ENCODE measurements around the gene SPRN. TPM values are rescaled to one million over a fixed set of nuclear protein-coding genes. Genes with fewer than 3 reads are reported as not detected.

Gene SPRN
- total RNA-seq, 1 donor from 2014 or later, result not detected

DNA sequence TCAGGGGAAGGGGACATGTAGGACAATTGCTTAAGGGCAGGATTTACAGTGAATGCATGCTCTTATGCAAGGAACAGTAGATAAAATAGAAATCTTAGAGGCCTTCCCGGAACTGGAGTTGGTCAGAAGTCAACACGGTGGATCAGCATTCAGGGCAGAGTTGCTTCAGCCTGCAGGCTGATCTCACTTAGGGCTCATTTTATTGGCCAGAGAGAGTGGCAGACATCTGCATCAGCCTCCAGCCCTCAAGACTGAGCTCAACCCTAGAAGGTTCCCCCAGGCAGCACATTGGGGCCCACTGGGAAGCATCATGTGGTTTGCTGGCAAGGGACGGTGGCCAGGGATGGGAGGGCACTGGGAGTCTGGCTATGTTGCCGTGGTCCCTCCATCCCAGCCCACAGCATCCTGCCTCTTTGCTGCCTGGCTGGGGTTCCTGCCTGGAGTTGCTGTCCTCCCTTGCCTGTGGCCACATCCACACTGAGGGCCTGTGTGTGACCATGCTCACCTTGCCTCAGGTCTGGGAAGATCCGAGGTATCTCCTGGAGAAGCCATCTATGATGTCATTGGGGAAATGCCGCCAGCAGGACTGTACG lies 42.4 kb upstream of the SPRN start:
- no peak for TF ChIP-seq CTCF (IDR thresholded peaks at IDR 0.05; ENCODE audit: borderline replicate concordance)
- Histone ChIP-seq H3K36me3 (peaks cover 9% of the 10 kb centered on the region), H3K4me3 (no peak overlapping the region), H3K27ac (replicated peaks) (no peak overlapping the region), H3K27me3 (ENCODE audit: low read depth) (peaks cover 15% of the 10 kb centered on the region), H3K9me3 (replicated peaks) (no peaks in the 10 kb centered on the region), H3K4me1 (no peaks in the 10 kb centered on the region)
- intact Hi-C loops (cut with micrococcal nuclease), result no loop called here
- DNase-seq, result no peak

DNA sequence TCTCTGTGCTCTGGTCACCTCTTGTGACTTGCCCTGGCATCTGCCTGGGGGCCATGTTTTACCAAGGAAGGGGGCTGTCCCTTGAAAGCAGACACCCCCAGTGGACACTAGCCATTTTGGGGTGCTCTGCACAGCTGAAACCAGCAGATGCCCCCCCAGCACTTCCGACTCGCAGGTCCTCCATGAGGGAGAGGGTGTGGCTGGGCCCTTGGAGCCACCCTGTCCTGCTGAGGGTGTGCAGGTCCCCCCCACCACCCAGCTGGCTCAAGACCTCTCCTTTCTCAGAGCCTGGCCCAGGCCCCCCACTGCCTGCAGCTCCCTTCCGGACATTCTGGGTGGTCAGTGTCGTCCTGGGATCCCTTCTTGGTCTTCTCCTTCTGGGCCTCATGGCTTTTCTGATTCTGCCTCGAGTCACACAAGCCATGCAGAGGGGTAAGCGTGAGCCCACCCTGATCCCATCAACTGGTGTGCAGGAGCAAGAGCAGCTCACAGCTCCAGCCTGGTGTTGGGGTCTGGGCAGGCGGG lies 41.6 kb upstream of the SPRN start:
- Histone ChIP-seq H3K9me3 (replicated peaks) (no peaks in the 10 kb centered on the region), H3K4me3 (no peak overlapping the region), H3K36me3 (peaks cover 9% of the 10 kb centered on the region), H3K27ac (replicated peaks) (no peak overlapping the region), H3K4me1 (no peaks in the 10 kb centered on the region), H3K27me3 (ENCODE audit: low read depth) (peaks cover 15% of the 10 kb centered on the region)
- no peak for DNase-seq
- intact Hi-C loops (cut with micrococcal nuclease), result no loop called here
- no peak for TF ChIP-seq CTCF (IDR thresholded peaks at IDR 0.05; ENCODE audit: borderline replicate concordance)

- Histone ChIP-seq H3K27me3 (ENCODE audit: low read depth) (peaks cover 15% of the 10 kb centered on the region), H3K4me3 (no peak overlapping the region), H3K4me1 (no peaks in the 10 kb centered on the region), H3K9me3 (replicated peaks) (no peaks in the 10 kb centered on the region), H3K27ac (replicated peaks) (no peak overlapping the region), H3K36me3 (peaks cover 3% of the 10 kb centered on the region)
- intact Hi-C loops (cut with micrococcal nuclease), result no loop called here
- TF ChIP-seq CTCF (IDR thresholded peaks at IDR 0.05; ENCODE audit: borderline replicate concordance), result no peak
- no peak for DNase-seq
Observed at GRCh38 chr10:133465191-133465949, 40.9 kb upstream of the SPRN start.

DNA sequence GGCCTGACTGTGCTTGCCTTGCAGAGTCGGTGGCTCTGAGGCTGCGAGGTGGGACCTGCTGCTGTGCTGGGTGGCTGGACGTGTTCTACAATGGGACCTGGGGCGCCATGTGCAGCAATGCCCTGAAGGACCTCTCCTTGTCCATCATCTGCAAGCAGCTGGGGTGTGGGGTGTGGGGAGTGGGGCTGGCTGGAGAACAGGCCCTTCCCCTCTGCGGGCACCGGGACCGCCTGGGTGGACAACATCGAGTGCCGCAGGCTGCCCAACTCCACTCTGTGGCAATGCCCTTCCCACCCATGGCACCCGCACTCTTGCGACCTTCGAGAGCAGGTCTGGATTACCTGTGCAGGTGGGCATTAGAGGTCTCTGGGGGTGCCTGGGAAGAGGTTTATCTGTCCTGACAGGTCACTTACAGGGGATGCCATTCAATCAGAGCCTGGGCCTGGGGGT lies 40.2 kb upstream of the SPRN start:
- Histone ChIP-seq H3K4me1 (no peaks in the 10 kb centered on the region), H3K9me3 (replicated peaks) (no peaks in the 10 kb centered on the region), H3K27ac (replicated peaks) (no peak overlapping the region), H3K36me3 (peaks cover 3% of the 10 kb centered on the region), H3K27me3 (ENCODE audit: low read depth) (peaks cover 19% of the 10 kb centered on the region), H3K4me3 (no peak overlapping the region)
- intact Hi-C loops (cut with micrococcal nuclease), result no loop called here
- TF ChIP-seq CTCF (IDR thresholded peaks at IDR 0.05; ENCODE audit: borderline replicate concordance), result no peak
- DNase-seq, result peak; percentile 6

- Histone ChIP-seq H3K4me1 (no peaks in the 10 kb centered on the region), H3K27ac (replicated peaks) (no peak overlapping the region), H3K27me3 (ENCODE audit: low read depth) (peaks cover 23% of the 10 kb centered on the region), H3K9me3 (replicated peaks) (no peaks in the 10 kb centered on the region), H3K36me3 (no peaks in the 10 kb centered on the region), H3K4me3 (no peak overlapping the region)
- no peak for TF ChIP-seq CTCF (IDR thresholded peaks at IDR 0.05; ENCODE audit: borderline replicate concordance)
- intact Hi-C loops (cut with micrococcal nuclease), result no loop called here
- no peak for DNase-seq
Observed at GRCh38 chr10:133462512-133463305, 38.3 kb upstream of the SPRN start.

All from left ventricle myocardium inferior (tissue), 1 donor.